ENCODE results near the gene HOXA7.

Gene HOXA7

GRCh38 chr7:27104341-27105058 lies 52.0 kb downstream of the HOXA7 start:
- no peak for DNase-seq

Data from T-helper 1 cell (primary cell).